Urothelium cell line (cell line): ENCODE measurements around the gene PAPSS2.

Source experiments
- DNase-seq: peaks from one replicate; pipeline ENCODE4 v3.0.0; 2011; ENCODE audit warnings: low spot score, mixed read lengths
- FAIRE-seq: peaks from 2 replicates; lab custom pipeline; 2011; peaks lifted over from hg19 to GRCh38; lab: Jason Lieb, UNC

PAPSS2 gene

DNA sequence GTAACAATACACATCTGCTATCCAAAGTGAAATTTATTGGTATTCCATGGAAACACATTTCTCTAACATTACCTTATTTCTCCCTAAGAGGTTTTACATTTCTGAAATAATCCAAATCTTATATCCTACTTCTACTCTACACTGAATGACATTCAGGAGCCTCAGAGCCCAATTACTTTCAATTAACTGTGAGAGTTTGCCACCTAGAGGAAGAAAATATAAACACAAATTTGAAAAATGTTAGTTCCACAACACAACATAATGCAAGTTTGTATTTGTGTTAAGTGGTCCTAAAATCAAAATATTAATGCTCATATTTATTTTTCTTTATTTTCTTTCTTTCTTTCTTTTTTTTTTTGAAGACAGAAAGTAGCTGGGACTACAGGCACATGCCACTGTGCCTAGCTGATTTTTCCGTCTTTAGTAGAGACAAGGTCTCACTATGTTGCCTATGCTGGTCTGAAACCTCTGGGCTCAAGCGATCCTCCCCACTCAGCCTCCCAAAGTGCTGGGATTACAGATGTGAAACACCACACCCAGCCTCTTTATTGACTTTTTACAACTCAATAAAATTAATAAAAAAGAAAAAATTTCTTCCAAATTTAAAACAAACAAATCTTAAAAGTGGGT lies 112.3 kb downstream of the PAPSS2 start:
- FAIRE-seq, result no peak
- DNase-seq, result peak; percentile 7

DNA sequence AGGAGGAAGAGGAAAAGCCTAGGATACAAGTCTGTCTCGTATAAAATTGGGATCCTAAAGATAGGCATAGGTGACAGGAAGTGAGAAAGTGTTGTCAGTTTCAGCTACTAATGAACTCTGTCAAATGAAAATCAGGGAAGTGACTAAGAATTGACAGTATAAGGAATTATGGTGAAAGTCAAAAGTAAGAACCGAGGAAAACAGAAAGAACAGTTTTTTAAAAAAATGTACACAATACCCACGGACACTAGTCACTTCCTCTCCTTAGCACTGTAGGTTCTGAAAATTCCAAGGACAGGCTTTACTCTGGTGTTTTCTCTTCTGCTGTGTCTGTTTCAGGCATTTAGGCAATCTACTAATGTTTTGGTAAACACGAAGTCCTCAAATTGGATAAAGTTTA lies 116.1 kb downstream of the PAPSS2 start:
- FAIRE-seq (no peak), DNase-seq (no peak)

DNA sequence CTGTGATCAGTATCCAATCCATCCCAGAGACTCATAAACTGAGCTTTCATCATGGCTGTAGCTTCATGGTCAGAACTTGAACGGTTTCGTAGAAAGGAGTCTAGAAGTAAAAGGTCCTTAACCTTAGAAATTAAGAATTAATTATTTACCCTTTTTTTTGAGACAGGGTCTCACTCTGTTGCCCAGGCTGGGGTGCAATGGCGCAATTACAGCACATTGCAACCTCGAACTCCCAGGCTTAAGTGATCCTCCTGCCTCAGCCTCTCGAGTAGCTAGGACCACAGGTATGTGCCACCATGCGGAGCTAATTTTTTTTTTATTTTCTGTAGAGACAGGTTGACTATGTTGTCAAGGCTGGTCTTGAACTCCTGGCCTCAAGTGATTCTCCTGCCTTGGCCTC lies 116.7 kb downstream of the PAPSS2 start:
- FAIRE-seq (no peak), DNase-seq (no peak)

DNA sequence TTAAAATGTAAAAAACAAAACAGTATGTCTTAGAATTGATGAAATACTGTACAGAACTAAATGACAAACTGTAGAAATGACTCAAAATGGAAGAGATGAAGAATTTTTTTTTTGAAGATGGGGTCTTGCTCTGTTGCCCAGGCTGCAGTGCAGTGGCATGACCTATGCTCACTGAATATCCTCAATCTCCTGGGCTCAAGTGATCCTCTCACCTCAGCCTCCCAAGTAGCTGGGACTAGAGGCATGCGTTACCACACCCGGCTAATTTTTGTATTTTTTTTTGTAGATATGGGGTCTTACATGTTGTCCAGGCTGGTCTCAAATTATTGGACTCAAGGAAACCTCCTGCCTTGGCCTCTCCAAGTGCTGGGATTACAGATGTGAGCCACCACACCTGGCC lies 121.9 kb downstream of the PAPSS2 start:
- no peak for DNase-seq
- FAIRE-seq, result no peak

DNA sequence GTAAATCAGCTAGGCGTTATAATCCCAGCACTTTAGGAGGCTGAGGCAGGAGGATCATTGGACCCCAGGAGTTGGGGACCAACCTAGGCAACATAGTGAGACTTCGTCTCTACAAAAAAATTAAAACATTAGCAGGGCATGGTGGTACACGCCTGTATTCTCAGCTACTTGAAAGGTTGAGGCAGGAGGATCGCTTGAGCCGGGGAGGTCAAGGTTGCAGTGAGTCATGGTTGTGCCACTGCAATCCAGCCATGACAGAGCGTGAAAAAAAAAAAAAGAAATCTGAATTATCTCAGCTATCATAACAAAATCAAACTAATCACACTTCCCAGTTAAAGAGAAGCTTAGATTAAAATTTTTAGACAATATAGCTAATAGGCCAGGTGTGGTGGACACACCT lies 123.0 kb downstream of the PAPSS2 start:
- no peak for FAIRE-seq

DNA sequence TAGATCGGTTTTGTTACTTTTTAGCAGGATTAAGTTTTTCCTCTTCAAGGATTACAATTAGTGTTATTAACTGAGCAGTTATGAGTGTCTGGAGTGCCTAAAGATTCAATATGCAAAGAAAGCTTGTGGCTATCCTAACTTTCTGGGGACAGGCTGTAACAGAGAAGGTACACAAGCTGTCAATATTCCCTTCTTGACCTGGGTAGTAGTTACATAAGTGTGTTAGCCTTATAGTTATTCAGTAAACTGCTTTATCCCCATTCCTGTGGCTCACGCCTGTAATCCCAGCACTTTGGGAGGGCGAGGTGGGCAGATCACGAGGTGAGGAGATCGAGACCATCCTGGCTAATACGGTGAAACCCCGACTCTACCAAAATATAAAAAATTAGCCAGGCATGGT lies 126.7 kb downstream of the PAPSS2 start:
- FAIRE-seq (no peak), DNase-seq (no peak)

More for the DNA sequence above, 123.0 kb downstream of the PAPSS2 start:
- DNase-seq, result no peak

DNA sequence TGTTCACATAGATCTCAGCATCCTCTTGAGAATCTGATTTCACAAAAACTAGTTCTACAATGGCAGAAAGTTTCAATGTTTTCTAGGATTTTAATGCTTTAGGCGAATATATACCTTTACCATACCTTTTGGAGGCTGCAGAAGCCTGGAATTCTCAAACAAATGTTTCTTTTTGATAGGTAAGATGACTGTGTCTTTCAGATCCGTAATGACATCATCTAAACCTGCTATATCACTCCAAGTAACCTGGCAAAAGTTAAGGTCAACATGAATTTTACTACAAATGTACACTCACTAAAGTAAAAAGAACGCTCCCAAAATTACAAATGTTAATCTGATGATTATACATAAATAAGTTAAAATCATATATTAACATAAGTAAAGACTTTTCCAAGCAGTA lies 130.5 kb downstream of the PAPSS2 start:
- no peak for DNase-seq
- FAIRE-seq, result no peak

DNA sequence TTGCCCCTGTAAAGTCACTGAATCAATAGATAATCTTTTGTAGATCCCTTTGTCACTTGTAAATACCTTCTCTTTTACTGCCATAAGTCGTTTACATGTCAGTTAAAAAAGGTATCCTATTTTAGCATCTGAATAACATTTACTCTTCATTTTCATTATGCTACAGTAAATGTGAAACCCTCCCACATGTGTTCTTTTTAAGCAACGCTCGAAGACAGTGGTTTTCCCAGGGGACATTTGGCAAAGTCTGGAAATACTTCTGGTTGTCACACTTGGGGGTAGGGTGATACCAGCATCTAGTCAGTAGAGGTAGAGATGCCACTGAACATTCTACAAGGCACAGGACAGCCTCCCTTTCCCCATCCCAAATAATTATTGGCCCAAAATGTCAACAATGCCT lies 134.6 kb downstream of the PAPSS2 start:
- FAIRE-seq (no peak), DNase-seq (no peak)
